Heart left ventricle (tissue), 16 donors: ENCODE results near the gene FMNL1. TPM values are rescaled to one million over a fixed set of nuclear protein-coding genes. Genes with fewer than 3 reads are reported as not detected.

Experiments used
- ATAC-seq, 4 donors: fragments of 200-7000 bp; cut with Tn5 transposase; one replicate each; pipeline ENCODE4 v1.9.1; 2020 to 2022; ENCODE audit warnings: moderate library complexity in 4 of 4, mild to moderate bottlenecking in 3 of 4, moderate number of reproducible peaks in 1 of 4
- DNase-seq, 5 donors: peaks; one replicate each; pipeline ENCODE4 v3.0.0-alpha.2; 2020
- H3K27ac ChIP-seq, 12 donors: fragments of 200-600 bp; sonication (generic) in 4 of 12; one replicate each; pipeline versions ENCODE4 v1.5.0 to v1.8.0; 2016 to 2022; ENCODE audit warnings: mild to moderate bottlenecking in 2 of 12
- H3K27me3 ChIP-seq, 9 donors: fragments of 200-600 bp; sonication (generic) in 2 of 9; one replicate each; pipeline versions ENCODE4 v1.5.1 to v1.8.0; 2016 to 2022; ENCODE audit warnings: mild to moderate bottlenecking in 3 of 9
- H3K36me3 ChIP-seq, 9 donors: fragments of 200-600 bp; sonication (generic) in 2 of 9; one replicate each; pipeline versions ENCODE4 v1.5.0 to v1.8.0; 2018 to 2022; ENCODE audit warnings: mild to moderate bottlenecking in 2 of 9
- H3K4me1 ChIP-seq, 12 donors: fragments of 200-600 bp; sonication (generic) in 4 of 12; one replicate each; pipeline versions ENCODE4 v1.5.0 to v1.8.0; 2016 to 2022; ENCODE audit warnings: mild to moderate bottlenecking in 3 of 12
- H3K4me3 ChIP-seq, 12 donors: fragments of 200-600 bp; sonication (generic) in 4 of 12; one replicate each; pipeline versions ENCODE4 v1.5.0 to v1.8.0; 2017 to 2022; ENCODE audit warnings: mild to moderate bottlenecking in 9 of 12, moderate library complexity in 4 of 12
- H3K9me3 ChIP-seq, 12 donors: fragments of 200-600 bp; sonication (generic) in 4 of 12; one replicate each; pipeline versions ENCODE4 v1.5.0 to v1.8.0; 2016 to 2022; ENCODE audit warnings: mild to moderate bottlenecking in 1 of 12
- CTCF ChIP-seq, 12 donors: fragments of 200-600 bp; sonication (generic) in 4 of 12; IDR thresholded peaks; one replicate each; pipeline versions ENCODE4 v1.5.0 to v1.8.0; 2018 to 2022; ENCODE audit warnings: antibody characterized with exemption in 12 of 12, mild to moderate bottlenecking in 5 of 12
- POLR2A ChIP-seq, 2 donors: fragments of 450-650 bp; IDR thresholded peaks; one replicate each; pipeline ENCODE4 v1.6.1; 2017; ENCODE audit warnings: antibody characterized with exemption in 2 of 2, mild to moderate bottlenecking in 2 of 2, moderate library complexity in 2 of 2
- WGBS, 4 donors: extraction: QIAGEN DNeasy Blood & Tissue Kit in 2 of 4; methylation state at CpG; one replicate each; pipeline versions ENCODE4 v1.1.5 to v1.1.7; 2013 to 2018; 5-methylcytosine and 5-hydroxymethylcytosine counted together
- intact Hi-C, 10 donors: fragments of 100-400 bp; cut with DNase I; formaldehyde crosslinking; loops; one replicate each; pipeline versions ENCODE4 v1.11.1 to v1.14.2; 2022
- polyA plus RNA-seq, 2 donors: library from polyadenylated mRNA; stranded (reverse); fragments of 200-250 nt; gene quantifications; one replicate each; pipeline ENCODE4 v1.2.3, GENCODE V29; 2013
- total RNA-seq, 9 donors: library from RNA; depleted of rRNA in 2 of 9; stranded (reverse); fragments of >200 nt in 2 of 9; fragmentation: NEBNext Ultra II Directional in 3 of 9; extraction: Animal tissue kit (Norgen Biotek cat#: 25700) in 3 of 9; gene quantifications; one replicate each; pipeline versions ENCODE4 v1.1.0 to v1.2.4, GENCODE V29; 2016 to 2023
- donor health status: ischemic (EF 13 %, LVEDD 7.1; RV severe dilation, severe dysfunction).
- donor health status: healthy with polysubstance abuse.
- donor health status: DM: no; HTN: yes; CAD: no.
- donor health status: DM: no; HTN: no; CAD: no.
- donor health status: ischemic (EF 25% LVEDD 6.9; RV normal size, moderate dysfunction).
- donor health status: ischemic (EF 25% LVEDD 5.7; RV mildly dilated, moderate dysfunction).
- donor health status: healthy.
- donor health status: DM: yes; HTN: yes; CAD: no.
- donor health status: ischemic (EF 35%, LVEDD 5.7; RV mildly dilated, moderate dysfunction).
- donor health status: nonischemic (EF 11% LVEDD 7.7; RV severe dilation, severe dysfunction).
- donor health status: DM: yes; HTN: yes; CAD: no.
- donor health status: PGD.
- donor health status: ischemic (EF 29% LVEDD 5.4; RV normal size, mild dysfunction).
- donor health status: nonischemic (EF 23%, LVEDD 6.1; RV moderate dilation, normal function).

The FMNL1 gene
- total and polyA plus RNA-seq, 11 donors, result 5.4 to 52.8 (median 8.7) TPM

GRCh38 chr17:45286286-45286685 lies 64.6 kb downstream of the FMNL1 start:
- peaks cover 0 to 74% (median 61%) of the 10 kb centered on the region in 12 donors for H3K4me1 ChIP-seq

GRCh38 chr17:45287526-45288500 lies 66.1 kb downstream of the FMNL1 start:
- 56 to 60% (median 58%) methylated on average over 10 of the region's 10 CpGs for WGBS, 4 donors
- intact Hi-C loops, result no loop called here

More at GRCh38 chr17:45286286-45286685, 64.6 kb downstream of the FMNL1 start:
- DNase-seq (no peak), ATAC-seq (no peak)
- TF ChIP-seq POLR2A (IDR thresholded peaks at IDR 0.05) (no peak), CTCF (IDR thresholded peaks at IDR 0.05) (no peak)
- peaks cover 0 to 95% (median 74%) of the 10 kb centered on the region in 9 donors for H3K36me3 ChIP-seq
- no peak overlapping the region for H3K4me3 ChIP-seq
- no peaks in the 10 kb centered on the region for H3K9me3 ChIP-seq
- WGBS, 4 donors, result 89 to 91% (median 91%) methylated on average over 4 to 5 of the region's 5 CpGs
- intact Hi-C loops, result no loop called here
- H3K27ac ChIP-seq, result peak overlapping the region in 5 of 12 donors; percentile 10 to 88 (median 86)
- H3K27me3 ChIP-seq, result no peaks in the 10 kb centered on the region

GRCh38 chr17:45288825-45289224 lies 67.1 kb downstream of the FMNL1 start:
- peak in 4 of 5 donors; percentile 61 to 83 (median 68) for DNase-seq
- intact Hi-C loops, result no loop called here
- Histone ChIP-seq H3K9me3 (no peaks in the 10 kb centered on the region), H3K4me3 (no peak overlapping the region), H3K27me3 (no peaks in the 10 kb centered on the region), H3K36me3 (peaks cover 0 to 70% (median 54%) of the 10 kb centered on the region in 9 donors), H3K27ac (peak overlapping the region; percentile 17 to 91 (median 86)), H3K4me1 (peaks cover 8 to 81% (median 70%) of the 10 kb centered on the region in 12 donors)
- 43 to 56% (median 53%) methylated on average over 10 of the region's 10 CpGs for WGBS, 4 donors
- TF ChIP-seq CTCF (IDR thresholded peaks at IDR 0.05) (no peak), POLR2A (IDR thresholded peaks at IDR 0.05) (no peak)
- ATAC-seq, result peak; percentile 9 to 52 (median 46)

More at GRCh38 chr17:45287526-45288500, 66.1 kb downstream of the FMNL1 start:
- peaks cover 0 to 81% (median 64%) of the 10 kb centered on the region in 9 donors for H3K36me3 ChIP-seq
- ATAC-seq, result peak; percentile 1 to 35 (median 22)
- no peak overlapping the region for H3K4me3 ChIP-seq
- peak in 1 of 5 donors; percentile 66 for DNase-seq
- H3K27me3 ChIP-seq, result no peaks in the 10 kb centered on the region
- H3K9me3 ChIP-seq, result no peaks in the 10 kb centered on the region
- peaks cover 5 to 81% (median 70%) of the 10 kb centered on the region in 12 donors for H3K4me1 ChIP-seq
- H3K27ac ChIP-seq, result peak overlapping the region in 11 of 12 donors; percentile 51 to 91 (median 86)
- TF ChIP-seq POLR2A (IDR thresholded peaks at IDR 0.05) (no peak), CTCF (IDR thresholded peaks at IDR 0.05) (no peak)
